ENCODE results near the gene GRB2. TPM values are rescaled to one million over a fixed set of nuclear protein-coding genes. Genes with fewer than 3 reads are reported as not detected.

The GRB2 gene
- total and polyA plus RNA-seq, 2 donors (not counting 1 experiment from before 2014, with no cell fraction given): 114 to 219 TPM

GRCh38 chr17:75388476-75389030 lies 16.9 kb downstream of the GRB2 start:
- peaks cover 68% of the 10 kb centered on the region for H3K4me1 Mint-ChIP-seq
- no peak overlapping the region for H3K4me3 ChIP-seq (ENCODE audit: control extremely low read depth in 1 of 5, extremely low read depth in 1 of 5, insufficient read depth in 1 of 5, low read depth in 2 of 5, low read length in 4 of 5)

More at GRCh38 chr17:75388476-75389030, 16.9 kb downstream of the GRB2 start:
- Mint-ChIP-seq H3K27ac (peak overlapping the region; percentile 11), H3K27me3 (no peaks in the 10 kb centered on the region), H3K4me3 (no peak overlapping the region), H3K9me3 (ENCODE audit: insufficient read depth) (no peaks in the 10 kb centered on the region)
- Histone ChIP-seq H3K27ac (ENCODE audit: low read length in 2 of 2) (peak overlapping the region in 1 of 2 donors; percentile 29), H3K9ac (ENCODE audit: low read length) (no peak overlapping the region), H2AFZ (ENCODE audit: insufficient read depth, low read depth, low read length, poor library complexity, severe bottlenecking) (no peak overlapping the region), H3K4me1 (ENCODE audit: control insufficient read depth in 2 of 2, insufficient read depth in 2 of 2, low read length in 2 of 2) (peaks cover 44 to 58% of the 10 kb centered on the region in 2 donors), H3K36me3 (replicated peaks in 1 of 2; ENCODE audit: control extremely low read depth in 1 of 2, control insufficient read depth in 1 of 2, extremely low read depth in 1 of 2, insufficient read depth in 2 of 2, low read length in 1 of 2) (peaks cover 9 to 66% of the 10 kb centered on the region in 2 experiments), H3K79me2 (ENCODE audit: control insufficient read depth, insufficient read depth, low read length) (peaks cover 99% of the 10 kb centered on the region), H3K9me3 (ENCODE audit: control extremely low read depth in 1 of 3, control insufficient read depth in 2 of 3, insufficient read depth in 1 of 3, low read length in 2 of 3) (no peaks in the 10 kb centered on the region), H4K20me1 (ENCODE audit: control insufficient read depth, insufficient read depth, low read length, poor library complexity, severe bottlenecking) (peaks cover 85% of the 10 kb centered on the region), H3K27me3 (replicated peaks in 1 of 4; ENCODE audit: control extremely low read depth in 1 of 4, control insufficient read depth in 3 of 4, insufficient read depth in 4 of 4, low read length in 3 of 4) (no peaks in the 10 kb centered on the region), H3K4me2 (replicated peaks; ENCODE audit: low read depth, low read length, poor library complexity, severe bottlenecking) (peak overlapping the region; percentile 6)
- ChIA-PET CTCF (interaction anchor here (1.0 kb wide), 1 partner anchor 66 kb away, joined by 4 read pairs; no protein-coding TSS in a partner anchor), POLR2A (no interaction called here)
- TF ChIP-seq CTCF (IDR thresholded peaks at IDR 0.05) (no peak), EZH2 (IDR thresholded peaks at IDR 0.05; ENCODE audit: borderline replicate concordance, insufficient read depth, low read depth, low read length, poor library complexity, severe bottlenecking) (no peak)
- 100% methylated on average over 1 of the region's 3 CpGs for WGBS (ENCODE audit: insufficient coverage)
- intact Hi-C loops (cut with micrococcal nuclease): no loop called here
- DNase-seq: no peak
- no peak for ATAC-seq (ENCODE audit: low read depth)

Measured in B cell (primary cell).